Thoracic aorta (tissue), 2 donors: Measurements from ENCODE around the gene XRCC4. TPM values are rescaled to one million over a fixed set of nuclear protein-coding genes. Genes with fewer than 3 reads are reported as not detected.

Source experiments
- ATAC-seq: fragments of 150-250 bp; one replicate; pipeline ENCODE4 v1.8.0; 2017; ENCODE audit warnings: low read depth; ENCODE audit not compliant: insufficient number of reproducible peaks, low FRiP score
- DNase-seq: peaks from one replicate; pipeline ENCODE4 v3.0.0-alpha.2; 2020; ENCODE audit warnings: low spot score
- H3K27ac ChIP-seq, 2 donors: fragments of 200-600 bp; sonication (generic); 1 replicate in 1 of 2; 2 replicates in 1 of 2; pipeline ENCODE4 v1.5.1; 2016; ENCODE audit warnings: mild to moderate bottlenecking in 2 of 2, moderate library complexity in 2 of 2
- H3K27me3 ChIP-seq: fragments of 200-600 bp; sonication (generic); replicated peaks from 2 replicates; pipeline ENCODE4 v1.6.0; 2016; ENCODE audit warnings: mild to moderate bottlenecking; ENCODE audit not compliant: insufficient read depth
- H3K36me3 ChIP-seq: fragments of 200-600 bp; sonication (generic); one replicate; pipeline ENCODE4 v1.5.1; 2016
- H3K4me1 ChIP-seq, 2 donors: fragments of 200-600 bp; sonication (generic); 1 replicate in 1 of 2; 2 replicates in 1 of 2; pipeline versions ENCODE4 v1.5.1 to v1.6.0; 2016; ENCODE audit warnings: low read depth in 2 of 2, mild to moderate bottlenecking in 1 of 2; ENCODE audit not compliant: control insufficient read depth in 1 of 2
- H3K4me3 ChIP-seq: fragments of 200-600 bp; sonication (generic); 2 replicates; pipeline ENCODE4 v1.5.1; 2016; ENCODE audit warnings: mild to moderate bottlenecking
- H3K9me3 ChIP-seq: fragments of 200-600 bp; sonication (generic); 2 replicates; pipeline ENCODE4 v1.5.1; 2016
- total RNA-seq, 2 donors: library from RNA; depleted of rRNA; stranded (reverse); fragments of >200 nt; gene quantifications; one replicate each; pipeline versions ENCODE4 v1.1.0 to v1.2.3, GENCODE V29; 2016
- TF ChIP-seq, protein P1 (sequence below): fragments of 200-600 bp; sonication (generic); IDR thresholded peaks from one replicate; pipeline ENCODE4 v1.5.1; 2019; ENCODE audit warnings: antibody characterized with exemption

The XRCC4 gene
- total RNA-seq, result 10 to 100 TPM in 1 of 2 donors, 1 to 10 TPM in 1; 7.8 to 11.1 TPM

GRCh38 chr5:83076742-83077661 is at the start of gene XRCC4, which contains the start of gene TMEM167A:
XRCC4 (plus strand) TSS chr5:83077547; CDS start chr5:83104920, 27,373 bp downstream.
TMEM167A (minus strand) TSS chr5:83077394; CDS start chr5:83077323, 71 bp downstream.
- TF ChIP-seq, protein P1, sequence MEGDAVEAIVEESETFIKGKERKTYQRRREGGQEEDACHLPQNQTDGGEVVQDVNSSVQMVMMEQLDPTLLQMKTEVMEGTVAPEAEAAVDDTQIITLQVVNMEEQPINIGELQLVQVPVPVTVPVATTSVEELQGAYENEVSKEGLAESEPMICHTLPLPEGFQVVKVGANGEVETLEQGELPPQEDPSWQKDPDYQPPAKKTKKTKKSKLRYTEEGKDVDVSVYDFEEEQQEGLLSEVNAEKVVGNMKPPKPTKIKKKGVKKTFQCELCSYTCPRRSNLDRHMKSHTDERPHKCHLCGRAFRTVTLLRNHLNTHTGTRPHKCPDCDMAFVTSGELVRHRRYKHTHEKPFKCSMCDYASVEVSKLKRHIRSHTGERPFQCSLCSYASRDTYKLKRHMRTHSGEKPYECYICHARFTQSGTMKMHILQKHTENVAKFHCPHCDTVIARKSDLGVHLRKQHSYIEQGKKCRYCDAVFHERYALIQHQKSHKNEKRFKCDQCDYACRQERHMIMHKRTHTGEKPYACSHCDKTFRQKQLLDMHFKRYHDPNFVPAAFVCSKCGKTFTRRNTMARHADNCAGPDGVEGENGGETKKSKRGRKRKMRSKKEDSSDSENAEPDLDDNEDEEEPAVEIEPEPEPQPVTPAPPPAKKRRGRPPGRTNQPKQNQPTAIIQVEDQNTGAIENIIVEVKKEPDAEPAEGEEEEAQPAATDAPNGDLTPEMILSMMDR, result no peak
- peak within 1 kb of the TSS; percentile 96 for H3K4me3 ChIP-seq
- peak; percentile 99 for ATAC-seq
- H3K36me3 ChIP-seq, result no peaks in the 10 kb centered on the region
- H3K27ac ChIP-seq, result peak within 1 kb of the TSS; percentile 84 to 93
- peaks cover 29 to 55% of the 10 kb centered on the region in 2 donors for H3K4me1 ChIP-seq
- H3K9me3 ChIP-seq, result no peaks in the 10 kb centered on the region
- DNase-seq, result peak; percentile 94
- H3K27me3 ChIP-seq, result no peaks in the 10 kb centered on the region

- no peaks in the 10 kb centered on the region for H3K27me3 ChIP-seq
- no peak overlapping the region for H3K4me3 ChIP-seq
- H3K4me1 ChIP-seq, result no peaks in the 10 kb centered on the region
- TF ChIP-seq, protein P1, result no peak
- ATAC-seq (no peak), DNase-seq (no peak)
- no peaks in the 10 kb centered on the region for H3K9me3 ChIP-seq
- H3K36me3 ChIP-seq, result no peaks in the 10 kb centered on the region
- H3K27ac ChIP-seq, result no peak overlapping the region
Measured at GRCh38 chr5:83029912-83030311, 47.4 kb upstream of the XRCC4 start.

GRCh38 chr5:83031381-83031780 is 46.0 kb upstream of the XRCC4 start:
- ATAC-seq, result no peak
- Histone ChIP-seq H3K4me1 (peaks cover 0 to 8% of the 10 kb centered on the region in 2 donors), H3K9me3 (no peaks in the 10 kb centered on the region), H3K27me3 (no peaks in the 10 kb centered on the region), H3K4me3 (no peak overlapping the region), H3K27ac (no peak overlapping the region), H3K36me3 (no peaks in the 10 kb centered on the region)
- DNase-seq, result no peak
- TF ChIP-seq, protein P1, result no peak

DNA sequence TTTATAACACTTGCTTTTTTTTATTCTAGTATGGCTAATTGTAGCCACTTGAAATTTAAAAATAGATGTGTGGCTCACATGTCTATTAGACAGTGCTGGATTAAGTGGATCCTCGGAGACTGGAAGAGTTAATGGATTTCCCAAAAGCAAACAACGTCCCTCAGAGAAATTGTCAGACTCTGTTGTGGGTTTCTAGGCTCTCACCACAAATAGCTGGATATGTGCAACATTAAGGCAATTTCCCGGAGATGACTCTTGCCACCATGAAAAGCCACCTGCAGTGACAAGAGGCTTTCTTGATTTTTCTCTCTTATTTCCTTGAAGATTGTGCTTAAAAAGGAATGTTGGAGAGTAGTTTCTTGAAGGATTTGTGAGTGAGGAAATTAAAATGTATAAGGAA is 43.3 kb upstream of the XRCC4 start:
- TF ChIP-seq, protein P1, result no peak
- DNase-seq, result no peak
- no peaks in the 10 kb centered on the region for H3K36me3 ChIP-seq
- no peak for ATAC-seq
- H3K27ac ChIP-seq, result no peak overlapping the region
- H3K4me1 ChIP-seq, result peaks cover 0 to 8% of the 10 kb centered on the region in 2 donors
- no peaks in the 10 kb centered on the region for H3K9me3 ChIP-seq
- no peak overlapping the region for H3K4me3 ChIP-seq
- no peaks in the 10 kb centered on the region for H3K27me3 ChIP-seq

- Histone ChIP-seq H3K4me3 (no peak overlapping the region), H3K9me3 (no peaks in the 10 kb centered on the region), H3K27ac (no peak overlapping the region), H3K36me3 (no peaks in the 10 kb centered on the region), H3K4me1 (peaks cover 0 to 8% of the 10 kb centered on the region in 2 donors), H3K27me3 (no peaks in the 10 kb centered on the region)
- ATAC-seq (no peak), DNase-seq (no peak)
- TF ChIP-seq, protein P1, result no peak
Measured at GRCh38 chr5:83034528-83035207, 42.7 kb upstream of the XRCC4 start.
